Activated CD8-positive, alpha-beta memory T cell treated with anti-CD3 and anti-CD28 coated beads for 36 hours (primary cell): ENCODE measurements around the gene TULP3. TPM values are rescaled to one million over a fixed set of nuclear protein-coding genes. Genes with fewer than 3 reads are reported as not detected.

ENCODE experiments used
- CTCF ChIA-PET: fragments of 350-600 bp; sonication (Branson Sonifier 250); formaldehyde crosslinking; loops from one replicate; lab custom pipeline; 2021; ENCODE audit warnings: antibody characterized with exemption; lab: Charles Lee
- POLR2A ChIA-PET: fragments of 350-600 bp; sonication (Branson Sonifier 250); formaldehyde crosslinking; loops from one replicate; lab custom pipeline; 2021; ENCODE audit warnings: antibody characterized with exemption; lab: Charles Lee
- total RNA-seq, 2 experiments: library from RNA; stranded (reverse); gene quantifications; one replicate each; pipeline ENCODE4 v1.2.3, GENCODE V29; 2021

Gene TULP3
- total RNA-seq, 2 experiments from 2014 or later, result 7.9 to 8.6 TPM

DNA sequence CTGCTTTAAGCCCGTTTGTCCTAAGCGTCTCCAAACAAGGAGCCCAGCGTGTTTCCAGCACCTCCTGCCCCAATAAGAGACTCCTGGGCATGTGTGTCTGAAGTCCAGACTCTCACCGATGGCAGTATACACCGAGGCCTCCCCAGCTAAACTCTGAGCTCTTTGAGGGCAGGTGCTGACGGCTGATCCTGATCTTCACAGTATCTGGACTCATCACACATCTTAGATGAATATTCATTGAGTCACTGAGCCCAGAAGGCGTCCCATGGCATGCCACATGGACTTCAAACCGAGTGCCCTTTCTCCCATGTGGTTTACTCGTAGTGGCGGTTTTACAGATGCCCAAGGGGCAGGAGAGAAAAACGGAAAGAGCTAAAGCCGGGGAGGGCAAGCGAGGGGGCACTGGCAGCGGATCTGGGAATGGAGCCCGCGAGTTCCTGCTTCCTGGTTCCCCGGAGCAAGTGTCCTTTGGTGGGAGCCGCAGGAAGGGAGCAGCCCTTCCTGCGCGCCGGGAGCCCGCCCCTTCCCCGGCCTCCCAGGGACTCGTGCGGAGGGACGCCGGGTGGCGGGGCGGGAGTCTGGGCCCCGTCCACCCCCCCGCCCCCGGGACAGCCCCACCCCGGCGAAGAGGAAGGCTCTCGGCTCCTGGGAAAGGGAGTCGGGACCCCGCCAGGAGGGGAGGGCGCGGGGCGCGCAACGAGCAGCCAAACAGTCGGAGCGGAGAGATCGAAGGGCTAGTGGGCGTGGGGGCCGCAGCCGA lies 67.9 kb downstream of the TULP3 start:
- POLR2A ChIA-PET, result no interaction called here
- CTCF ChIA-PET, result no interaction called here

DNA sequence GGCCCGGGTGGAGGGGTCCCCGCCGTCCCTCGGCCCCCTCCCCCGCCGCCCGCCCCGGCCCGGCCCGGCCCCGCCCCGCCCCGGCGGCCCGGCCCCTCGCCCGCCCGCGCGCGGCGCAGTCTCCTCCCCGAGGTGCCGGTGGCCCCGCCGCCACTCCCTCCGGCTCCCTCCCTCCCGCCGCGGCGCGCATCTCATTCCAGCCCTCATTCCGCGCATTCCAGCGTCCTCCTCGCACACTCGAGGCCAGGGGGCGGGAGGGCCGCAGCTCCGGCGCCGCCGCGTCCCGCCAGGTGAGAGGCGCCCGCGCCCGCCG lies 68.5 kb downstream of the TULP3 start, which contains the start of gene TEAD4:
Gene TEAD4, plus strand, starts transcription at position 206 of the 313 bp plus-strand sequence.
- CTCF ChIA-PET, result no interaction called here
- POLR2A ChIA-PET, result no interaction called here

- CTCF ChIA-PET, result no interaction called here
These were observed 69.1 kb downstream of the TULP3 start for GRCh38 chr12:2959505-2960389.

DNA sequence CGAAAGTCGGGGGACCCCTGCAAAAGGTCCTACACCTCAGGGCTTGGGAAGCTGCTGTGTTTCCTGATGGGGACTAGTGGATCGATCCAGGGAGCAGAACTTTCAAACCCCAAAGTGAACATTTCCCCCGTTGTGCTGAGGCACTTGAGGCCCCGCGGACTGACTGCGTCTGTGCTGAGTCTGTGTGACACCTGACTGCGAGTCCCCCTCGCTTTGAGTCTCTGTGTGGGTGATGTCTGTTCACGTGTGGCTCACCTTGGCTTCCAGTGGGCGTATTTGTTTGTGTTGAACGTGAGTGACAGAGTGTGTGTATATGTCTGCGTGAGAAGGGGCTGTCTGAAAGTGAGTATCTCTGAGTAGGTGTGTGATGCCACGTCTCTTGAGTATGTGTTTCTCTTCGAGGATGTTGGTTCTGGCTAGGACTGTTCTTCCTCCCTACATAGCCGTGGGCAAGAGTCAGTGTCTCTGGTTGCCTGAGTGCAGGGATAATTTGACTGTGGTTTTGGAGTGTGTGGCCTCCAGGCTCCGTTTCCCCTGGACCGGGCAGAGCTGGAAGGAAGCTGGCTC lies 69.8 kb downstream of the TULP3 start:
- POLR2A ChIA-PET, result no interaction called here
- CTCF ChIA-PET, result no interaction called here

More at GRCh38 chr12:2959505-2960389, 69.1 kb downstream of the TULP3 start:
- POLR2A ChIA-PET, result no interaction called here

GRCh38 chr12:2960996-2961616 lies 70.4 kb downstream of the TULP3 start:
- POLR2A ChIA-PET, result no interaction called here
- CTCF ChIA-PET, result no interaction called here

DNA sequence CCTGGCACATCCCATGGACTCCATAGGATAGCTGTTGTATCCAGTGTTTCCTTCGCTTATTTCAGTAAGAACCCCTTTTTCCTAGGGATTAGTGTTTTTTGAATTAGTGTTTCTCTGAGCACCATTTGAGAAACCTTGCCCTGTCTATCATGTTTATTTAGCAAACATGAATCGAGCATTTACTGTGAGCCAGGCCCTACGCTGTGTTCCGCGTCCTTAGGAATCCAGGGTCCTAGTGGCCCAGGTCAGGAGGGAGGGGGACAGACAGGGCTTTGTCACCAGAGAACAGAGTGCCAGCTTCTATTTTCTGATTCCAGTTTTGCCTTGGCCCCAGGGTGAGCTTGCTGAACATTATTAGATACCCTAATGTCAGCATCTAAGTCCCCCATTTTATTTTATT lies 71.0 kb downstream of the TULP3 start:
- ChIA-PET POLR2A (no interaction called here), CTCF (no interaction called here)

- ChIA-PET POLR2A (interaction anchor here (0.5 kb wide), 1 partner anchor 28 kb away, joined by 3 read pairs; no protein-coding TSS in a partner anchor), CTCF (no interaction called here)
These were observed 72.6 kb downstream of the TULP3 start for GRCh38 chr12:2963154-2963759.

DNA sequence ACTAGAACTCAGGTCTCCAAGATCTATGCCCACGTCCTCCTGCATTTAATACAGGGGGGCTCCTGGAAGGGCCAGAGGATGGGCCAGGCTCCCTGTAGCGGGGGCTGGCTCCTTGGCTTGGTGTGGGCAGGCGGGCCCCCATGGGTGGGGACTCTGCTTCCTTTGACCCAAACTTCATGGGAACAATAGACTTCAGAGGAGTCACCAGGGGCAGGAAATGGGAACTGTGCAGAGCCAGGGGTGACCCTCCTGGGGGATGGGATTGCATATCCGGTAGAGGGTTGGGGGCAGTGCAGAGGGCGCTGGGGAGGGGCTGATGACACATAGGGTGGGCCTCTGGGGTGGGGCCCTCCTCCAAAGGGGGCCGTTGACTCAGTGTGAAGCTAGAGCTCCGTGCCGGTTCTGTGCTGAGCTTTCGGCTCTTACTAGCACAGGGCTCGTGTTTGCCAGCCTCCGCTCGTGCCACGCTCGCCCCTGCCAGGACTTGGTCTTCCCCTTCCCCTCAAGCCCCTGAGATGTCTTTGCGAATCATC lies 73.1 kb downstream of the TULP3 start:
- ChIA-PET POLR2A (no interaction called here), CTCF (no interaction called here)

DNA sequence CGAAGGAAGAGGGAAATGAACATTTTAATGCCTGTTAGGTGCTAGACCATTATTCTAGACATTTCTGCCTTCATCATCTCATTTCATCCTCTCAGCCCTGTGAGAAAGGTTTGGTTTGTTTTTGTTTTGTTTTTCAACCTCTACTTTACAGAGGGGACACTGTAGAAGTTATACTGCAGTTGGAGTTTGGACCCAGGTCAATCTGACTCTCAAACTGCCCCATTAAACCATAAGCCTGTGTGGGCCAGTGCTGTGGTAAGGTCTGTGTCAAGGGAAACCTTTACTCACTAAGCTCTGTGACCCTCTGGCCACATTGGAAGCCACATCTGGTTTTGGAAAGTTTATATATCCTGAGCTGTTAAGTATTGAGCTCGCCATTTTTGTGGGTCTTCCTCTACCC lies 77.0 kb downstream of the TULP3 start:
- CTCF ChIA-PET, result no interaction called here
- POLR2A ChIA-PET, result no interaction called here

DNA sequence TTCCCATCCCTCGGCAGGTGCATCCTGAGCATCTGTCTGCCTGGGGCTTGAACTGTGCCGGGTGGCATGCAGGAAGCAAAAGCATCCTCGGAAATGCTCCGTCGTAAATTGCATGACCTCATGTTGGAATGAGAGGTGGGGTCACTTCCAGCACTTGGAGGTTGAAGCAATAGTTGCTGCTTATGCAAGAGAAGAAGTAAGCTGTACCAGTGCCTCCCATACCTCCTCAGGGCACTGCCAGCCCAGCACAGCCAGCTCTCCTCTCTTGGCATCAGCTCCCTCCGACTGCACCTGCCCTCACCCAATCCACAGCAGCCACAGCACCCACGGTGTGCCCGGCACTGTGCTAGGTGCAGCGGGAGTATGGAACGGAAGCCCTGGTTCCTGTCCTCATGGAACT lies 80.1 kb downstream of the TULP3 start:
- ChIA-PET POLR2A (no interaction called here), CTCF (no interaction called here)

GRCh38 chr12:2973566-2973965 lies 82.9 kb downstream of the TULP3 start:
- ChIA-PET CTCF (no interaction called here), POLR2A (no interaction called here)

- POLR2A ChIA-PET, result no interaction called here
- CTCF ChIA-PET, result no interaction called here
These were observed 83.9 kb downstream of the TULP3 start for GRCh38 chr12:2974560-2974971.

DNA sequence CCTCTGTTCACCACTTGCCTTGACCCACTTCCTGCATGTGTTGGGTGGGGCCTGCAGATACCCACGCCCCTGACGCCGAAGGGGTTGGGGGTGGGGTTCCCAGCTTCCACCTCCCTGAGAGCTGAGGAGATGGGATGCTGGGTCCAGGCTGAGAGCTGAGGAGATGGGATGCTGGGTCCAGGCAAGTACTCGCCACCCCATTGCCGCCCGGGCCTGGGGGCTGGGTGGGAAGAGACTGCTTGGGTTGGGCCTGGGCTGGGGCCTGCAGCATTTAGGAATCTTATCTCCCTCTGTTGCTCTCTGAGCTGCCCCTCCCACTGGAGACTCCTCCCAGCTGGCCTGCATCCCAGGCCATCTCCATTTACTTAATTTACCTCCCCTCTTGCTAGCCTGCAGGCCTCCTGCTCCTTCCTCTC lies 85.9 kb downstream of the TULP3 start:
- ChIA-PET POLR2A (no interaction called here), CTCF (no interaction called here)

DNA sequence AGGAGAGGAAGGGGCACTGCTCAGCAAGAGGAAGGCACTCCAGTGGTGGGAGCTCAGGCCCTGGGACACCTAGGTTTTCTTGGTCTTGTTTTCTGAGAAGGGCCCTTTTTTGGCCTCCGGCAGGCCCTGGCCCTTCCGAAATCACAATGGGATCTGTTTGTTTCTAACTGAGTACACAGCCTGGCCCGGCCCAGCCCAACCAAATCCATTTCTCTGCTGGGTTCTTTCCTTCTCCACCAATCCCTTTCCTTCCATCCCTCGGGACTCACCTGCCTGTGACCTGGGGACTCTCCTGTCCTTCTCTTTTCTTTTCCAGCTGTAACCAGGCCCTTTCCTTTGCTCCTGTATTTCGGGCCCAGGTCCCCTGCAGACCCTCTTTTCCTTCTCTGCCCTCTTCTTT lies 87.1 kb downstream of the TULP3 start:
- CTCF ChIA-PET, result no interaction called here
- POLR2A ChIA-PET, result no interaction called here

DNA sequence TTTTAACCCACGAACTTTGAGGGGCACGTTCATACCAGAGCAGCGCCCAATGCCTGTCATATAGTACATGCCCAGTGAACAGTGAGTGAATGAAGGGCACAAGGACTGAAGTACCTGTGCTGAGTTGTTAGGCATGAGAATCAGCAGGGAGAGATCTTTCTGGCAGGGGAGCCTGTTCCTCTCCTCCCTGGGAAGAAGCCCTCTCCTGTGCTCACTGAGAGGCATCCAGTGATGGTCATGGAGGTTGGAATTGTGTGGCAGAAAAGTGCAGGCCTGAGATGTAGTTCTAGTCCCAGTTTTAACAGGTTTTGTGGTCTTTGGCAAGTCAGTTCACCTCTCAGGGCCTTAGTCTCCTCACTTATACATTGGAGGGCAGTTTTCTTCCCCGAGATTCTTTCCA lies 89.1 kb downstream of the TULP3 start:
- CTCF ChIA-PET, result no interaction called here
- POLR2A ChIA-PET, result no interaction called here

- POLR2A ChIA-PET, result no interaction called here
- CTCF ChIA-PET, result no interaction called here
These were observed 89.9 kb downstream of the TULP3 start for GRCh38 chr12:2980630-2981029.

- POLR2A ChIA-PET, result no interaction called here
- CTCF ChIA-PET, result no interaction called here
These were observed 91.7 kb downstream of the TULP3 start for GRCh38 chr12:2982361-2982760.

GRCh38 chr12:2984249-2984648 lies 93.6 kb downstream of the TULP3 start:
- POLR2A ChIA-PET, result no interaction called here

DNA sequence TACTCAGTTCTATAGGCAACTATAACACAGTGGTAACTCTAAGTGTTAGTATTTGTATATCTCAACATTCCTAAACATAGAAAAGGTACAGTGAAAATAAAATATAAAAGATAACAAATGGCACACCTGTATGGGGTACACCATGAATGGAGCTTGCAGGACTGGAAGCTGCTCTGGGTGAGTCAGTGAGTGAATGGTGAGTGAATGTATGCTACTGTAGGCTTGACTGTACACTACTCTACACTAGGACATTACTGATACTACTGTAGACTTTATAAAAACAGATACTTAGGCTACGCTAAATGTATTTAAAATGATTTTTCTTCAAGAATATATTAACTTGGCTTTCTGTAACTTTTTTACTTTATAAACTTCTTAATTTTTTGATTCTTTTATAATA lies 94.0 kb downstream of the TULP3 start:
- ChIA-PET POLR2A (no interaction called here), CTCF (no interaction called here)

More at GRCh38 chr12:2984249-2984648, 93.6 kb downstream of the TULP3 start:
- CTCF ChIA-PET, result no interaction called here
